GM23248 (cell line): Measurements from ENCODE around the gene CNIH3.

Source experiments
- EZH2 ChIP-seq: fragments of 200-600 bp; sonication (generic); IDR thresholded peaks from 2 replicates; pipeline ENCODE4 v1.6.1; 2018; ENCODE audit warnings: antibody characterized with exemption, mild to moderate bottlenecking; ENCODE audit not compliant: insufficient read depth, poor library complexity, severe bottlenecking
- EZH2phosphoT487 ChIP-seq: fragments of 200-600 bp; sonication (generic); IDR thresholded peaks from 2 replicates; pipeline ENCODE4 v1.6.1; 2018; ENCODE audit warnings: antibody characterized with exemption, moderate library complexity, mild to moderate bottlenecking, low read depth; ENCODE audit not compliant: insufficient read depth

DNA sequence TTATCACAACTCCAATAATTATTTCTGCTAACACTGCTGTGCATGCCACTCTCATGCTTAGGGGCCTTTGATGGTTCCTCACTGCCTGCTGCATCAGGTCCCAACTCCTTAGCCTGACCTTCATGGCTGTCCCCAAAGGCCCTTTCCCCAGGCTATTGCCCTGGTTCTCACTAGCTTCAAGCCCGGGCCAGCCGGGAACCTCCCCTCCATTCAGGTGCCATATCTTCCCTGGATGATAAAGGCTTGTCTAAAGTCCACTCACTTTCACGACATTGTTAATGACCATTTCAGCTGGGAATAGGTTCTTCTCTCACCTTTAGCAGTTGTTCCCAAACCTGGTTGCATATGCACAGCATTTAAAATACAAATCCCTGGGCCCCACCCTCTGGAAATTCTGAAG lies 95.8 kb downstream of the CNIH3 start:
- no peak for TF ChIP-seq EZH2
- no peak for TF ChIP-seq EZH2phosphoT487
